ENCODE measurements around the gene WDFY2. TPM values are rescaled to one million over a fixed set of nuclear protein-coding genes. Genes with fewer than 3 reads are reported as not detected.

Gene WDFY2
- total RNA-seq, 1 donor = 11.9 TPM

DNA sequence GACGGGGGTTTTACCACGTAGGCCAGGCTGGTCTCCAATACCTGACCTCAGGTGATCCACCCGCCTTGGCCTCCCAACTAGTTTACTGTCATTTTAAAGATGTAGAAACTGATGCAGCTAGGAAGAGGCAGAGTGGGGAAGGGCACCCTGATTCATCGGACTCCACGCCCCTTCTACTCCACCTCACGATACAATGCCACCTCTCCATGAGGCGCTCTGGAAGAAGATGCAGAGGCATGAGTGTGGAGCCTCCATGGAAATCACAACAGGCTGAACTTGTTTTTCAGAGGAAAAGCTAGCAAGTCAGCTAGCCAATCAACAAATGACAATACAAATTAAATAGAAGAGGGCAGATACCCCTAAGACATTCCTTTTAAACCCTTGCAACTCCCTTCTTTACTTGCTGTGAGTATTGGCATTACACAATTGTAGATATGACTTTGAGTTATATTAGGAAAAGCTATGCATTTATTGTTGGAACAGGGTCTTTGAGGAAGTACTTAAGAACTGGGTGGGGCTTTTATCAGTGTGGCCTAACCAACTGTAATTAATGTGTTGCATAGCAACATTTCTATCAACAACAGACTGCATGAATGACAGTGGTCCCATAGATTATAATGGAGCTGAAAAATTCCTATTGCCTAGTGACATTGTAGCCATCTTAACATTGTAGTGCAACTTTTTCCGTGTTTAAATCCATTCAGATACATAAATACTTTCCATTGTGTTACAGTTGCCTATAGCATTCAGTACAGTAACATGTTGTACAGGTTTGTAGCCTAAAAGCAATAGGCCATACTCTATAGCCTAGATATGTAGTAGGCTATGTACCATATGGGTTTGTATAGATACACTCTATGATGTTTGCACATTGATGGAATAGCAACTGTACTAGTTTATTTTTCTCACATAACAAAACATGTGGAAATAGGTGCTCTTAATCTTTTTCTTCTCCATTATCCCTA lies 17.6 kb downstream of the WDFY2 start:
- peaks cover 98% of the 10 kb centered on the region for H3K79me2 ChIP-seq (ENCODE audit: insufficient read depth, low read length)
- no peak for DNase-seq (ENCODE audit: insufficient read length, low spot score, missing footprints)
- H4K20me1 ChIP-seq (ENCODE audit: insufficient read depth, low read length) = no peaks in the 10 kb centered on the region

DNA sequence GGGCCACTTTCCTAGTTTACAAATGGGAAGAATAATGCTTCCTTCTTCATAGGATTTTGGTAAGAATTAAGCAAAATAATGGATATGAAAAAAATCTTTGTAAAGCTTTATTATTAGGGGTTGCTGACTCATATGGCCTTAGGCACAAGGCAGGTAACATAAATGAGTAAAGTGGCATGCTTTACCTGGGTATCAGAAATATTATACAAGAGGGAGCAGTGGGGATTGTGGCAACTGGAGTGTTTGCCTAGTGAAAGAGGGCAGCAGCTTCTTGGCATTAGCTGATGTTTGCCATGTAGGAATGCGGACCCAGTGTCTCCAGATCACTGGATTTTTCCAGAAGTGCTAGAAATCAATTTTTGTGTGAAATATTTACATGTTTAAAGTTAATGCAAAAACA lies 19.5 kb downstream of the WDFY2 start:
- Histone ChIP-seq H3K4me3 (ENCODE audit: insufficient read depth, low read length) (no peak overlapping the region), H3K79me2 (ENCODE audit: insufficient read depth, low read length) (peaks cover 97% of the 10 kb centered on the region), H3K27me3 (ENCODE audit: insufficient read depth, low read length) (no peaks in the 10 kb centered on the region), H3K4me1 (ENCODE audit: insufficient read depth, low read length) (peaks cover 16% of the 10 kb centered on the region), H4K20me1 (ENCODE audit: insufficient read depth, low read length) (no peaks in the 10 kb centered on the region), H3K36me3 (ENCODE audit: insufficient read depth, low read length) (peaks cover 15% of the 10 kb centered on the region), H2AFZ (ENCODE audit: low read length) (no peak overlapping the region), H3K4me2 (ENCODE audit: insufficient read depth, low read length) (no peak overlapping the region), H3K9me3 (ENCODE audit: low read depth, low read length) (no peaks in the 10 kb centered on the region), H3K27ac (ENCODE audit: low read depth, low read length) (no peak overlapping the region)
- DNase-seq (ENCODE audit: insufficient read length, low spot score, missing footprints) = no peak
- TF ChIP-seq, protein P1, sequence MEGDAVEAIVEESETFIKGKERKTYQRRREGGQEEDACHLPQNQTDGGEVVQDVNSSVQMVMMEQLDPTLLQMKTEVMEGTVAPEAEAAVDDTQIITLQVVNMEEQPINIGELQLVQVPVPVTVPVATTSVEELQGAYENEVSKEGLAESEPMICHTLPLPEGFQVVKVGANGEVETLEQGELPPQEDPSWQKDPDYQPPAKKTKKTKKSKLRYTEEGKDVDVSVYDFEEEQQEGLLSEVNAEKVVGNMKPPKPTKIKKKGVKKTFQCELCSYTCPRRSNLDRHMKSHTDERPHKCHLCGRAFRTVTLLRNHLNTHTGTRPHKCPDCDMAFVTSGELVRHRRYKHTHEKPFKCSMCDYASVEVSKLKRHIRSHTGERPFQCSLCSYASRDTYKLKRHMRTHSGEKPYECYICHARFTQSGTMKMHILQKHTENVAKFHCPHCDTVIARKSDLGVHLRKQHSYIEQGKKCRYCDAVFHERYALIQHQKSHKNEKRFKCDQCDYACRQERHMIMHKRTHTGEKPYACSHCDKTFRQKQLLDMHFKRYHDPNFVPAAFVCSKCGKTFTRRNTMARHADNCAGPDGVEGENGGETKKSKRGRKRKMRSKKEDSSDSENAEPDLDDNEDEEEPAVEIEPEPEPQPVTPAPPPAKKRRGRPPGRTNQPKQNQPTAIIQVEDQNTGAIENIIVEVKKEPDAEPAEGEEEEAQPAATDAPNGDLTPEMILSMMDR (IDR thresholded peaks at IDR 0.05; ENCODE audit: extremely low read depth, low read depth, low read length) = no peak

More for the DNA sequence above, 17.6 kb downstream of the WDFY2 start:
- Histone ChIP-seq H3K4me3 (ENCODE audit: insufficient read depth, low read length) (no peak overlapping the region), H3K27me3 (ENCODE audit: insufficient read depth, low read length) (no peaks in the 10 kb centered on the region), H3K4me1 (ENCODE audit: insufficient read depth, low read length) (peaks cover 10% of the 10 kb centered on the region), H3K27ac (ENCODE audit: low read depth, low read length) (no peak overlapping the region), H2AFZ (ENCODE audit: low read length) (no peak overlapping the region), H3K9me3 (ENCODE audit: low read depth, low read length) (no peaks in the 10 kb centered on the region), H3K36me3 (ENCODE audit: insufficient read depth, low read length) (peaks cover 15% of the 10 kb centered on the region), H3K4me2 (ENCODE audit: insufficient read depth, low read length) (no peak overlapping the region)
- TF ChIP-seq, protein P1 (IDR thresholded peaks at IDR 0.05; ENCODE audit: extremely low read depth, low read depth, low read length) = no peak

DNA sequence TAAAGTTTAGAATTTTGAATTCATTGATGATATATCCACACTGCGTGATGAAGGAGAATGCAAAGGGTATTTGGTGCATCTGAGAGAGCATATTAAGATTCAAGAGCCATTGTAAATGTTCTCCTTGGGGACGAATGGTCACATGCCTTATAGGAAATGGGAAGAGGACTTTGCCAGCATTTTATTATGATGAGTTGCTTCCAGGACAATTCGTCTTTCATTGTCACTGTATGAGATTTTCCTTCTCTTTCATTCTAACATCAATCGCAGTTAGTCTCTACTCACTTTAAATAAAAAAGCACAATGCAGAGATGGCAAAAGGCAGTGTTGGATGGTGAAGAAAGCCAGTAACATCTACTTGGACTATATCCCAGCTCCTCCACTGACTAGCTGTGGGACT lies 21.4 kb downstream of the WDFY2 start:
- TF ChIP-seq, protein P1 (IDR thresholded peaks at IDR 0.05; ENCODE audit: extremely low read depth, low read depth, low read length) = no peak
- Histone ChIP-seq H2AFZ (ENCODE audit: low read length) (no peak overlapping the region), H4K20me1 (ENCODE audit: insufficient read depth, low read length) (no peaks in the 10 kb centered on the region), H3K27me3 (ENCODE audit: insufficient read depth, low read length) (no peaks in the 10 kb centered on the region), H3K9me3 (ENCODE audit: low read depth, low read length) (no peaks in the 10 kb centered on the region), H3K79me2 (ENCODE audit: insufficient read depth, low read length) (peaks cover 96% of the 10 kb centered on the region), H3K4me2 (ENCODE audit: insufficient read depth, low read length) (no peak overlapping the region), H3K27ac (ENCODE audit: low read depth, low read length) (no peak overlapping the region), H3K36me3 (ENCODE audit: insufficient read depth, low read length) (peaks cover 15% of the 10 kb centered on the region), H3K4me3 (ENCODE audit: insufficient read depth, low read length) (no peak overlapping the region), H3K4me1 (ENCODE audit: insufficient read depth, low read length) (peaks cover 16% of the 10 kb centered on the region)
- no peak for DNase-seq (ENCODE audit: insufficient read length, low spot score, missing footprints)

DNA sequence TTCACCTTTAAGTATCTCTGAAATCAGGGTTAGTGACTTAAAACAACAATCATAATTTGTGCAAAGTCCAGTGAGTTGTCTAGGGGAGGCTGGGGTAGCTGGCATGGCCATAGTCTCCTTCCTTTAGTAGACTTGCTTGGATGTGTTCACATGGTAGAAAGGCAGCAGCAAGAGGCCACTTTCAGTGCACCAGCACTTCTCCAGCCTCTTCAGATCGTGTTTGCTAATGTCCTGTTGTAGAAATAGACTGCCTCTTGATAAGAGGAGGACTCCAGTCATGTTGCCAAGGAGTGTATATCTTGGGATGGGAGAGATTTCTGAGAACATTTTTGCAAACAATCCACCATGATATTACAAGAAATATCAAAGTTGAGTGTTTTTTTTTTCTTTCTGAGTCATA lies 22.9 kb downstream of the WDFY2 start:
- H3K4me3 ChIP-seq (ENCODE audit: insufficient read depth, low read length) = no peak overlapping the region
- peak; percentile 55 for DNase-seq (ENCODE audit: insufficient read length, low spot score, missing footprints)
- peaks cover 96% of the 10 kb centered on the region for H3K79me2 ChIP-seq (ENCODE audit: insufficient read depth, low read length)
- TF ChIP-seq, protein P1 (IDR thresholded peaks at IDR 0.05; ENCODE audit: extremely low read depth, low read depth, low read length) = no peak
- no peaks in the 10 kb centered on the region for H4K20me1 ChIP-seq (ENCODE audit: insufficient read depth, low read length)
- H3K27me3 ChIP-seq (ENCODE audit: insufficient read depth, low read length) = no peaks in the 10 kb centered on the region
- H3K27ac ChIP-seq (ENCODE audit: low read depth, low read length) = no peak overlapping the region
- peaks cover 16% of the 10 kb centered on the region for H3K4me1 ChIP-seq (ENCODE audit: insufficient read depth, low read length)
- H2AFZ ChIP-seq (ENCODE audit: low read length) = no peak overlapping the region
- no peaks in the 10 kb centered on the region for H3K9me3 ChIP-seq (ENCODE audit: low read depth, low read length)
- H3K36me3 ChIP-seq (ENCODE audit: insufficient read depth, low read length) = peaks cover 9% of the 10 kb centered on the region
- H3K4me2 ChIP-seq (ENCODE audit: insufficient read depth, low read length) = peak overlapping the region; percentile 2
